HS-5 (cell line): ENCODE results near the gene PRPF4.

Experiments used
- DNase-seq: peaks from one replicate; pipeline ENCODE4 v3.0.0-alpha.2; 2012; ENCODE audit warnings: low read depth

PRPF4 gene

GRCh38 chr9:113311961-113312360 lies 36.5 kb downstream of the PRPF4 start:
- no peak for DNase-seq

- no peak for DNase-seq
Observed at GRCh38 chr9:113313261-113313660, 37.8 kb downstream of the PRPF4 start.

GRCh38 chr9:113315231-113315630 lies 39.8 kb downstream of the PRPF4 start:
- no peak for DNase-seq

- DNase-seq: no peak
Observed at GRCh38 chr9:113316030-113316429, 40.6 kb downstream of the PRPF4 start.

- DNase-seq: no peak
Observed at GRCh38 chr9:113317777-113318176, 42.3 kb downstream of the PRPF4 start.

- no peak for DNase-seq
Observed at GRCh38 chr9:113319054-113319453, 43.6 kb downstream of the PRPF4 start.

GRCh38 chr9:113320051-113320450 lies 44.6 kb downstream of the PRPF4 start:
- DNase-seq: no peak

- DNase-seq: no peak
Observed at GRCh38 chr9:113322671-113323070, 47.2 kb downstream of the PRPF4 start.

- no peak for DNase-seq
Observed at GRCh38 chr9:113326230-113326629, 50.8 kb downstream of the PRPF4 start.

- DNase-seq: no peak
Observed at GRCh38 chr9:113328045-113328782, 52.8 kb downstream of the PRPF4 start.

- no peak for DNase-seq
Observed at GRCh38 chr9:113331780-113332179, 56.3 kb downstream of the PRPF4 start.

GRCh38 chr9:113337714-113338113 lies 62.3 kb downstream of the PRPF4 start:
- no peak for DNase-seq

GRCh38 chr9:113340011-113340699 lies 64.7 kb downstream of the PRPF4 start, which contains the start of gene WDR31:
TSS of gene WDR31 (minus strand) at chr9:113340275. CDS start at chr9:113332022, 8,253 bp downstream.
- DNase-seq: peak; percentile 58

GRCh38 chr9:113341712-113342410 lies 66.4 kb downstream of the PRPF4 start:
- DNase-seq: no peak
